Measurements from ENCODE around the gene CCR2.
"Not testable (repeated sequence)": the region's sequence is repeated elsewhere in the genome, so short reads cannot be mapped to it uniquely, and the experiment has no call there.

The CCR2 gene

GRCh38 chr3:46383211-46383950, 29.5 kb downstream of the CCR2 start:
- H3K36me3 Mint-ChIP-seq = no peaks in the 10 kb centered on the region
- no peaks in the 10 kb centered on the region for H3K9me3 Mint-ChIP-seq
- peak overlapping the region; percentile 82 for H3K27ac Mint-ChIP-seq
- peak; percentile 88 for ATAC-seq
- peaks cover 48% of the 10 kb centered on the region for H3K4me1 Mint-ChIP-seq
- H3K27me3 Mint-ChIP-seq = no peaks in the 10 kb centered on the region
- H3K4me3 Mint-ChIP-seq = peak overlapping the region; percentile 39

DNA sequence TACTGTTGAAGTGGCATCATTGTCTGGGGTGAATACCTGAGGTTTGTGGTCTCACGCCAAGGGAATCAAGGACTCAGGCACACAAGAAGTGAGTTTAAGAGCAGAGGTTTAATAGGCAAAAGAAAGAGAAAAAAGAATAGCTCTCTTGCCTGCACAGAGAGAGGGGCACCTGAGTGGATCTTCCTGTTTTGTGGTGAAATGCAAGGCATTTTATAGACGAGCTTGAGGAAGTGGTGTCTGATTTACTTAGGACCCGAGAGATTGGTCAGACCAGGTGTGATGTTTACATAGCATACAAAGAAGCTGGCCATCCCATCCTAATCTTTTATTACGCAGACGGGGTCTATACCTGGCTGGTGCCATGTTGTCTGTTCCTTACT, 30.0 kb downstream of the CCR2 start:
- Mint-ChIP-seq H3K4me3 (peak overlapping the region; percentile 39), H3K9me3 (no peaks in the 10 kb centered on the region), H3K27me3 (no peaks in the 10 kb centered on the region), H3K36me3 (no peaks in the 10 kb centered on the region), H3K27ac (peak overlapping the region; percentile 82), H3K4me1 (peaks cover 46% of the 10 kb centered on the region)
- peak; percentile 66 for ATAC-seq

GRCh38 chr3:46386205-46386604, 32.3 kb downstream of the CCR2 start:
- Mint-ChIP-seq H3K4me1 (peaks cover 31% of the 10 kb centered on the region), H3K9me3 (no peaks in the 10 kb centered on the region), H3K4me3 (no peak overlapping the region), H3K27me3 (no peaks in the 10 kb centered on the region), H3K27ac (no peak overlapping the region), H3K36me3 (no peaks in the 10 kb centered on the region)
- ATAC-seq = no peak

DNA sequence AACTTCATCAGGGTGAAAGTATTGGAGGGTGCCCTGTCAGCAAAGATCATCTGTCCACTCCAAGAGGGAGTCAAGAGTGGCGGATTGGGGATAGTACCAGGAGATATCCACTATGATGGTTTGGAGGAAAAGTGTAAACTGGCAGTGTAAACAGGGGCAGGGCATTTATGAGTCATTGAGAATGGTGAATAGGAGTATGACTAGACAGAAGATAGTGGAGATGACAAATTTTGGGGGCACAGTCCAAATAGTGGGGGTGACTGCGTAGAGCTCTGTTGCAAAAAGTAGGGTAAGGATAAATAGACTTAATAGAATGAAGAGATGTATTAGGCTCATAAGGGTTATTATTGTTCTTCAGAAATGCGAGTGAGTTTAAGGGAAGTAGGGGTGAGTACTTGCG, 34.9 kb downstream of the CCR2 start:
- H3K27ac Mint-ChIP-seq, H3K36me3 Mint-ChIP-seq, H3K27me3 Mint-ChIP-seq, ATAC-seq, H3K4me3 Mint-ChIP-seq, H3K9me3 Mint-ChIP-seq: not testable (repeated sequence)
- peaks cover 19% of the 10 kb centered on the region for H3K4me1 Mint-ChIP-seq

GRCh38 chr3:46389306-46389705, 35.4 kb downstream of the CCR2 start:
- Mint-ChIP-seq H3K4me3 (no peak overlapping the region), H3K9me3 (no peaks in the 10 kb centered on the region), H3K4me1 (peaks cover 14% of the 10 kb centered on the region), H3K27ac (no peak overlapping the region), H3K36me3 (no peaks in the 10 kb centered on the region), H3K27me3 (no peaks in the 10 kb centered on the region)
- ATAC-seq = no peak

GRCh38 chr3:46391526-46391925, 37.6 kb downstream of the CCR2 start:
- H3K9me3 Mint-ChIP-seq = not testable (repeated sequence)

GRCh38 chr3:46393011-46393410, 39.1 kb downstream of the CCR2 start:
- Mint-ChIP-seq H3K27ac (no peak overlapping the region), H3K27me3 (no peaks in the 10 kb centered on the region), H3K4me1 (peaks cover 23% of the 10 kb centered on the region), H3K36me3 (no peaks in the 10 kb centered on the region), H3K9me3 (no peaks in the 10 kb centered on the region), H3K4me3 (no peak overlapping the region)
- no peak for ATAC-seq

More at GRCh38 chr3:46391526-46391925, 37.6 kb downstream of the CCR2 start:
- peaks cover 16% of the 10 kb centered on the region for H3K4me1 Mint-ChIP-seq
- not testable (repeated sequence) for H3K27me3 Mint-ChIP-seq, H3K4me3 Mint-ChIP-seq, H3K27ac Mint-ChIP-seq, ATAC-seq, H3K36me3 Mint-ChIP-seq

DNA sequence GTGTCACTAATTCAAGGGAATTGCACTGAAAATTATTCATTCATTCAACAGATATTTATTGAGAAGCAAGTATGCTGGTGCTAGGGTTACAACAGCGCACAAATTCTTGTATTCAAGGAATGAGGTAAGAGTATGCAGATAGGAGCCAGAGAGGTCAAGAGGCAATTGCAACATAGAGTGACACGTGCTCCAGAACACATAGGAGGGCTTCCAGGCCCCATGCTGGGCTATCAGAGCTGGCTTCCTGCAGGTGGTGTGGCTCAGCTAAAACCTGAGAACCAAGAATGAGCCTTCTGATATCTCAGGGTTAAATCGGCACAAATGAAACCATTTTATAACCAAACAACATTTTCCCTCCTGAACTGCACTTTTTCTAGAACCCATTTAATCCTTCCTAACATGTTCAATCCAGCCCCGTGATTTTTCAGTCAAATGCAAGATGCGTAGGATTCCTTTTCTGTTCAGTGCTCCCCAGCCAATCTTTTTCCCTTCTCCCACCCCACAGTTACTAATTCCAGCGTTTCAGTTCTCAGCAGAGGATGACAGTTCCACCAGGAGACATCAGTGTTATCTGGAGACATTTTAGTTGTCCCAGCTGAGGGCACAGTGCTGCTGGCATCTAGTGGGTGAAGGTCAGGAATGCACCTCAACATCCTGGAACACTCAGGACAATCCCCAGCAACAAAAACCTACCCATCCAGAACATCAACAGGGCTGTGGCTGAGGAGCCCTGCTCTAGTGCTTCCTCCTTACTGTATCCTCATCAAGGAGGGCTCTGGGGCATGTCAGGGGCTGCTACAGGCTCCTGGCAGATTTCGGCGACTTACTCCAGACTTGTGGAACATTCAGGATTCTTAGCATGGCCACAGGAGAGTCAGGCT, 39.9 kb downstream of the CCR2 start:
- H3K36me3 Mint-ChIP-seq = no peaks in the 10 kb centered on the region
- H3K4me1 Mint-ChIP-seq = peaks cover 23% of the 10 kb centered on the region
- H3K4me3 Mint-ChIP-seq = no peak overlapping the region
- no peak overlapping the region for H3K27ac Mint-ChIP-seq
- no peaks in the 10 kb centered on the region for H3K9me3 Mint-ChIP-seq
- no peak for ATAC-seq
- H3K27me3 Mint-ChIP-seq = no peaks in the 10 kb centered on the region

- Mint-ChIP-seq H3K4me3 (no peak overlapping the region), H3K27me3 (no peaks in the 10 kb centered on the region), H3K27ac (peak overlapping the region; percentile 36), H3K36me3 (no peaks in the 10 kb centered on the region), H3K9me3 (no peaks in the 10 kb centered on the region), H3K4me1 (peaks cover 23% of the 10 kb centered on the region)
- ATAC-seq = no peak
These were observed 41.3 kb downstream of the CCR2 start for GRCh38 chr3:46395210-46395661.

- H3K27ac Mint-ChIP-seq = peak overlapping the region; percentile 36
- no peaks in the 10 kb centered on the region for H3K9me3 Mint-ChIP-seq
- peak; percentile 71 for ATAC-seq
- H3K27me3 Mint-ChIP-seq = no peaks in the 10 kb centered on the region
- H3K36me3 Mint-ChIP-seq = no peaks in the 10 kb centered on the region
- no peak overlapping the region for H3K4me3 Mint-ChIP-seq
- H3K4me1 Mint-ChIP-seq = peaks cover 23% of the 10 kb centered on the region
These were observed 42.0 kb downstream of the CCR2 start for GRCh38 chr3:46395766-46396530.

DNA sequence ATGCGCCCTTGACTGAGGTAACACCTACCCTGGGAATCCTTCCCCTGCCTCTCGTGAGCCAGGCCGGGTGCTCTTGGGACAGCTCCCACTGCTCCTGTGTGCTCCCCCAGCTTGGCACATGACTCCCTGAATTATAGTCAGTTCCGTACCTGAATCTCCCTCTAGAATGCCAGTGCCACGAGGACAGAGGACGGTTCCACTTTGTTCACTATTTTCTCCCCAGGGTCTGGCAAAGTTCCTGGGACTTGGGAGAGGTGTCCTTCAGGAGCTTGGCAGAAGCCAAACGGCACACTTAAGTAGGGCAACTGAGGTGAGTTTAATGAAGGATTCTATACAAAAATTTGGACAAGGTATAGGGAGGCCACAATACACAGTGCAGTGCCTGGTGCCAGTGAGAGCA, 43.2 kb downstream of the CCR2 start:
- no peak for ATAC-seq
- H3K9me3 Mint-ChIP-seq = no peaks in the 10 kb centered on the region
- peaks cover 23% of the 10 kb centered on the region for H3K4me1 Mint-ChIP-seq
- H3K4me3 Mint-ChIP-seq = no peak overlapping the region
- no peaks in the 10 kb centered on the region for H3K36me3 Mint-ChIP-seq
- peak overlapping the region; percentile 36 for H3K27ac Mint-ChIP-seq
- H3K27me3 Mint-ChIP-seq = no peaks in the 10 kb centered on the region

GRCh38 chr3:46398186-46398955, 44.5 kb downstream of the CCR2 start:
- ATAC-seq = no peak
- H3K36me3 Mint-ChIP-seq = no peaks in the 10 kb centered on the region
- H3K27me3 Mint-ChIP-seq = no peaks in the 10 kb centered on the region
- H3K27ac Mint-ChIP-seq = no peak overlapping the region
- H3K4me3 Mint-ChIP-seq = no peak overlapping the region
- no peaks in the 10 kb centered on the region for H3K9me3 Mint-ChIP-seq
- peaks cover 23% of the 10 kb centered on the region for H3K4me1 Mint-ChIP-seq

DNA sequence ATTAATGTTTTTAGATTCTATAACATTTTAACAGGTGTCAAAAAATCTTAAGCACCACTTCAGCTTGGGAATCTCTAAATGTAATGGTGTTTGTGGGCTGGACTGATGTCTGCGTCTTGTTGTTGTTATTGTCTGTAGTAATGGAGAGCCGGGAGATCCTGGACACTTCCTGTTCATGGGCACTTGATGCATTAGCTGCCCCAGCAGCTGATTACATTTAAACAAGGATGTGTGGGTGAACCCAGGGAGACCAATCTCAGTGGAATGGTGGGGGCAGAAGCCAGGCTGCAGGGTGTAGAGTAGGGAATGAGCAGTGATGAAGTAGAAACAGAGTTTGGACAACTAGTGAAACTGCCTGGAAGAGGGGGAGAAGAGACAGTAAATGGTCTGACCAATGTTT, 45.2 kb downstream of the CCR2 start:
- H3K4me1 Mint-ChIP-seq = peaks cover 23% of the 10 kb centered on the region
- no peaks in the 10 kb centered on the region for H3K36me3 Mint-ChIP-seq
- H3K4me3 Mint-ChIP-seq = no peak overlapping the region
- H3K9me3 Mint-ChIP-seq = no peaks in the 10 kb centered on the region
- no peaks in the 10 kb centered on the region for H3K27me3 Mint-ChIP-seq
- no peak for ATAC-seq
- H3K27ac Mint-ChIP-seq = no peak overlapping the region

DNA sequence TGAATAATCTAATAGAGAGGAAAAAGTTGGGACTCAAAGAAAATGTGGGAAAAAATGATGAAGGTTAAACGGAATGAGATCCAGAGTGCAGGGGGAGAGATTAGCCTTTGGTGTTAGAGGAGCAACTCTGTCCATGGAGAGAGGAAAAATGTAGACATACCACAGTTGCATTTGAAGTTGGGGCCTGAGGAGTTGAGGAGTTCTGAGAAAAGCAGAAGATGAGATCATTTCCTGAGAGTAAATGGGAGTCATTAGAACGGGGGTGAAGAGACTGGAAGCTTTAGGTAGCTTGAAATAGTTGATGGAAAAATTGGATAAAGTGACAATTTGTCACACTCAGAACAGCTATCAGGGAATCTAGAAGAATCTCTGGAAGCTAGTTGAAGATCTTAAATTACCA, 45.6 kb downstream of the CCR2 start:
- ATAC-seq = no peak
- Mint-ChIP-seq H3K27me3 (no peaks in the 10 kb centered on the region), H3K9me3 (no peaks in the 10 kb centered on the region)

More for the DNA sequence above, 45.6 kb downstream of the CCR2 start:
- no peak overlapping the region for H3K27ac Mint-ChIP-seq
- no peak overlapping the region for H3K4me3 Mint-ChIP-seq
- H3K36me3 Mint-ChIP-seq = no peaks in the 10 kb centered on the region
- peaks cover 23% of the 10 kb centered on the region for H3K4me1 Mint-ChIP-seq
